B cell (primary cell): Measurements from ENCODE around the gene CRMP1. TPM values are rescaled to one million over a fixed set of nuclear protein-coding genes. Genes with fewer than 3 reads are reported as not detected.
"Not testable (repeated sequence)": the region's sequence is repeated elsewhere in the genome, so short reads cannot be mapped to it uniquely, and the experiment has no call there.

Experiments
- ATAC-seq: fragments of 200-7000 bp; cut with Tn5 transposase; one replicate; pipeline ENCODE4 v1.10.0; 2021; ENCODE audit warnings: low read depth, mild to moderate bottlenecking, moderate number of reproducible peaks, moderate library complexity
- CTCF ChIA-PET: fragments of 350-600 bp; sonication (Branson Sonifier 250); formaldehyde crosslinking; loops from one replicate; lab custom pipeline; 2021; ENCODE audit warnings: antibody characterized with exemption, inconsistent platforms; lab: Charles Lee
- POLR2A ChIA-PET: fragments of 350-600 bp; sonication (Branson Sonifier 250); formaldehyde crosslinking; loops from one replicate; lab custom pipeline; 2021; ENCODE audit warnings: antibody characterized with exemption; lab: Charles Lee
- DNase-seq: peaks from one replicate; pipeline ENCODE4 v3.0.0; 2013
- H2AFZ ChIP-seq: 2 replicates; pipeline ENCODE4 v1.6.1; 2012; ENCODE audit warnings: mild to moderate bottlenecking, low read depth, low read length; ENCODE audit not compliant: insufficient read depth, poor library complexity, severe bottlenecking
- H3K27ac ChIP-seq, 2 donors: 1 replicate in 1 of 2; 2 replicates in 1 of 2; pipeline ENCODE4 v1.5.1; 2012 to 2013; ENCODE audit warnings: low read length in 2 of 2, mild to moderate bottlenecking in 2 of 2, moderate library complexity in 1 of 2
- H3K27me3 ChIP-seq, 4 experiments: fragments of 200-600 bp in 1 of 4; sonication (generic) in 1 of 4; replicated peaks in 1 of 4; 1 replicate in 2 of 4; 2 replicates in 2 of 4; pipeline versions ENCODE4 v1.6.1 to v1.7.0; 2013 to 2016; ENCODE audit warnings: low read length in 3 of 4, mild to moderate bottlenecking in 2 of 4, mixed read lengths in 1 of 4, moderate library complexity in 1 of 4; ENCODE audit not compliant: insufficient read depth in 4 of 4, control insufficient read depth in 3 of 4; ENCODE audit errors: control extremely low read depth in 1 of 4
- H3K36me3 ChIP-seq, 2 experiments: replicated peaks in 1 of 2; 1 replicate in 1 of 2; 2 replicates in 1 of 2; pipeline versions ENCODE4 v1.6.1 to v1.7.1; 2013; ENCODE audit warnings: low read length in 1 of 2; ENCODE audit not compliant: insufficient read depth in 2 of 2, control insufficient read depth in 1 of 2; ENCODE audit errors: control extremely low read depth in 1 of 2, extremely low read depth in 1 of 2
- H3K4me1 ChIP-seq, 2 donors: fragments of 200-600 bp in 1 of 2; sonication (generic) in 1 of 2; 1 replicate in 1 of 2; 2 replicates in 1 of 2; pipeline versions ENCODE4 v1.5.1 to v1.6.1; 2013 to 2017; ENCODE audit warnings: low read length in 2 of 2; ENCODE audit not compliant: control insufficient read depth in 2 of 2, insufficient read depth in 2 of 2
- H3K4me2 ChIP-seq: replicated peaks from 2 replicates; pipeline ENCODE3; 2012; ENCODE audit warnings: mild to moderate bottlenecking, low read depth, low read length; ENCODE audit not compliant: poor library complexity, severe bottlenecking
- H3K4me3 ChIP-seq, 5 experiments: fragments of 200-600 bp in 1 of 5; sonication (generic) in 1 of 5; 1 replicate in 3 of 5; 2 replicates in 2 of 5; pipeline versions ENCODE4 v1.5.1 to v1.7.0; 2011 to 2016; ENCODE audit warnings: low read length in 4 of 5, mild to moderate bottlenecking in 4 of 5, low read depth in 2 of 5, control low read depth in 1 of 5, moderate library complexity in 1 of 5; ENCODE audit not compliant: insufficient read depth in 1 of 5; ENCODE audit errors: control extremely low read depth in 1 of 5, extremely low read depth in 1 of 5
- H3K79me2 ChIP-seq: fragments of 200-600 bp; sonication (generic); one replicate; pipeline ENCODE4 v1.6.0; 2016; ENCODE audit warnings: low read length; ENCODE audit not compliant: control insufficient read depth, insufficient read depth
- H3K9ac ChIP-seq: fragments of 200-600 bp; sonication (generic); 2 replicates; pipeline ENCODE4 v1.6.1; 2017; ENCODE audit warnings: mild to moderate bottlenecking, low read length, moderate library complexity
- H3K9me3 ChIP-seq, 3 donors: one replicate each; pipeline versions ENCODE4 v1.6.1 to v1.7.1; 2013; ENCODE audit warnings: low read length in 2 of 3; ENCODE audit not compliant: control insufficient read depth in 2 of 3, insufficient read depth in 1 of 3; ENCODE audit errors: control extremely low read depth in 1 of 3
- H4K20me1 ChIP-seq: 2 replicates; pipeline ENCODE4 v1.6.0; 2012; ENCODE audit warnings: mild to moderate bottlenecking, low read length; ENCODE audit not compliant: insufficient read depth, control insufficient read depth, poor library complexity, severe bottlenecking
- H3K27ac Mint-ChIP-seq: one replicate; pipeline ENCODE4 v1.8.0; 2021; ENCODE audit warnings: mixed read lengths
- H3K27me3 Mint-ChIP-seq: one replicate; pipeline ENCODE4 v1.8.0; 2021; ENCODE audit warnings: mixed read lengths
- H3K4me1 Mint-ChIP-seq: one replicate; pipeline ENCODE4 v1.8.0; 2021; ENCODE audit warnings: mixed read lengths
- H3K4me3 Mint-ChIP-seq: one replicate; pipeline ENCODE4 v1.8.0; 2021; ENCODE audit warnings: mixed read lengths
- H3K9me3 Mint-ChIP-seq: one replicate; pipeline ENCODE4 v1.8.0; 2022; ENCODE audit warnings: mixed read lengths; ENCODE audit not compliant: insufficient read depth
- EZH2 ChIP-seq: IDR thresholded peaks from 2 replicates; pipeline ENCODE4 v1.6.1; 2012; ENCODE audit warnings: borderline replicate concordance, low read depth, mild to moderate bottlenecking, moderate library complexity, low read length; ENCODE audit not compliant: insufficient read depth, poor library complexity, severe bottlenecking
- WGBS: methylation state at CpG from one replicate; pipeline ENCODE4 v1.1.5; 2013; ENCODE audit warnings: missing lambda C conversion rate; ENCODE audit not compliant: insufficient coverage; 5-methylcytosine and 5-hydroxymethylcytosine counted together
- intact Hi-C: fragments of 100-400 bp; cut with micrococcal nuclease; formaldehyde crosslinking; loops from one replicate; pipeline ENCODE4 v1.10.0; 2022
- polyA plus RNA-seq: library from polyadenylated mRNA; depleted of rRNA; stranded (reverse); fragments of >200 nt; gene quantifications from 2 replicates; pipeline ENCODE4 v1.2.3, GENCODE V29; 2012
- total RNA-seq, 2 donors: library from RNA; stranded (reverse); fragments of 120-200 nt in 1 of 2; gene quantifications; 1 replicate in 1 of 2; 2 replicates in 1 of 2; pipeline versions ENCODE4 v1.2.3 to v1.2.4, GENCODE V29; 2013 to 2022
- TF ChIP-seq, protein P1 (sequence below): fragments of 200-600 bp; IDR thresholded peaks from one replicate; pipeline ENCODE4 v1.8.0; 2022; ENCODE audit warnings: antibody characterized with exemption, mild to moderate bottlenecking

Gene CRMP1
- total and polyA plus RNA-seq, 2 donors (not counting 1 experiment from before 2014, with no cell fraction given): 0.13 TPM; not detected in 1

DNA sequence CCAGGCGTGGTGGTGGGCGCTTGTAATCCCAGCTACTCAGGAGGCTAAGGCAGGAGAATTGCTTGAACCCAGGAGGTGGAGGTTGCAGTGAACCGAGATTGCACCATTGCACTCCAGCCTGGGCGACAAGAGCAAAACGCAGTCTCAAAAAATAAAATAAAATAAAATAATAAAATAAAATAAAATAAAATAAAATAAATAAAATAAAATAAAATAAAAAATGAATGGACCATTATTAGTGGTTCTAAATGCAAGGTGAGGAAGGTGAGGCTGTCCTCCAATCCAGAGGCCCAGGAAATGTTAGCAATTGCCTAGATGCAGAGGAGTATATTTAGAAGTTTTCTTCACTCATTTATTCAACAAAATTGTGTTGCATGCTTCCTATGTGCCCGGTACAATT is 55.4 kb downstream of the CRMP1 start:
- H3K4me1 Mint-ChIP-seq, H3K9ac ChIP-seq, H3K4me2 ChIP-seq, H3K79me2 ChIP-seq, ATAC-seq, H3K9me3 ChIP-seq, H3K36me3 ChIP-seq, H3K27ac Mint-ChIP-seq, POLR2A ChIA-PET, H3K4me1 ChIP-seq, H3K4me3 ChIP-seq, H3K27me3 Mint-ChIP-seq, intact Hi-C loops, H4K20me1 ChIP-seq, H3K27me3 ChIP-seq, H3K4me3 Mint-ChIP-seq, H3K27ac ChIP-seq, H2AFZ ChIP-seq, H3K9me3 Mint-ChIP-seq, DNase-seq, CTCF ChIA-PET: not testable (repeated sequence)
- 64% methylated on average over 2 of the region's 6 CpGs for WGBS

DNA sequence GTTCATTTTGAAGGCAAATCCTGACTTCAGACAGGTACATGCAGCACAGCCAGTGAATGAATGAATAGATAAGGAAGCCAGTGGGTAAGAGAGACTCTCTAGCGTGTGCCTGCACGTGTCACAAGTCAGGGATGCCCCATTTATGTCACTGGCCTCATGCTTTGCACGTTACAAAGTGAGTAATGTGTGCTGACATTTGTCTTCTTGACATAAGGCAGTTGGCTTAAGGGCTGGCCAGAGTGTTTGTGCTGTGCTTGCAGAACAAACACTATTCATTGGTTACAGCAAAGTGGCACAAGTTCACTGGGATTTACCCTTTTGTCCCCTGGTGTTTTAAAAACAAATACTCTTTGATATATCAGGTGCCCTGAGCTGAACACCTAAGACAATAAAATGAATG is 55.9 kb downstream of the CRMP1 start:
- ChIA-PET POLR2A (no interaction called here), CTCF (no interaction called here)
- ATAC-seq: no peak
- no peak overlapping the region for H3K27ac Mint-ChIP-seq
- no peaks in the 10 kb centered on the region for H3K4me1 Mint-ChIP-seq
- Histone ChIP-seq H3K36me3 (no peaks in the 10 kb centered on the region), H3K79me2 (no peaks in the 10 kb centered on the region), H2AFZ (no peak overlapping the region), H3K9me3 (no peaks in the 10 kb centered on the region), H3K27me3 (no peaks in the 10 kb centered on the region), H3K4me1 (no peaks in the 10 kb centered on the region), H3K9ac (no peak overlapping the region), H3K4me2 (no peak overlapping the region), H4K20me1 (no peaks in the 10 kb centered on the region), H3K27ac (no peak overlapping the region), H3K4me3 (no peak overlapping the region)
- no peak overlapping the region for H3K4me3 Mint-ChIP-seq
- WGBS: 54% methylated on average over 3 of the region's 3 CpGs
- H3K27me3 Mint-ChIP-seq: no peaks in the 10 kb centered on the region
- intact Hi-C loops: no loop called here
- no peaks in the 10 kb centered on the region for H3K9me3 Mint-ChIP-seq
- DNase-seq: no peak
- TF ChIP-seq EZH2: no peak
- TF ChIP-seq, protein P1, sequence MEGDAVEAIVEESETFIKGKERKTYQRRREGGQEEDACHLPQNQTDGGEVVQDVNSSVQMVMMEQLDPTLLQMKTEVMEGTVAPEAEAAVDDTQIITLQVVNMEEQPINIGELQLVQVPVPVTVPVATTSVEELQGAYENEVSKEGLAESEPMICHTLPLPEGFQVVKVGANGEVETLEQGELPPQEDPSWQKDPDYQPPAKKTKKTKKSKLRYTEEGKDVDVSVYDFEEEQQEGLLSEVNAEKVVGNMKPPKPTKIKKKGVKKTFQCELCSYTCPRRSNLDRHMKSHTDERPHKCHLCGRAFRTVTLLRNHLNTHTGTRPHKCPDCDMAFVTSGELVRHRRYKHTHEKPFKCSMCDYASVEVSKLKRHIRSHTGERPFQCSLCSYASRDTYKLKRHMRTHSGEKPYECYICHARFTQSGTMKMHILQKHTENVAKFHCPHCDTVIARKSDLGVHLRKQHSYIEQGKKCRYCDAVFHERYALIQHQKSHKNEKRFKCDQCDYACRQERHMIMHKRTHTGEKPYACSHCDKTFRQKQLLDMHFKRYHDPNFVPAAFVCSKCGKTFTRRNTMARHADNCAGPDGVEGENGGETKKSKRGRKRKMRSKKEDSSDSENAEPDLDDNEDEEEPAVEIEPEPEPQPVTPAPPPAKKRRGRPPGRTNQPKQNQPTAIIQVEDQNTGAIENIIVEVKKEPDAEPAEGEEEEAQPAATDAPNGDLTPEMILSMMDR: no peak
